HG03565 (cell line): Measurements from ENCODE around the gene PFKP.

Source experiments
- ATAC-seq: cut with Tn5 transposase; IDR thresholded peaks from one replicate; pipeline ENCODE4 v1.9.1; 2021; ENCODE audit warnings: mild to moderate bottlenecking, moderate library complexity; ENCODE audit not compliant: unreplicated experiment

PFKP gene

GRCh38 chr10:3067118-3067858 is at the start of gene PFKP:
TSS of gene PFKP (plus strand) at chr10:3067548. CDS start at chr10:3067596, 48 bp downstream.
- ATAC-seq: peak; percentile 30

- no peak for ATAC-seq
These were observed 49.1 kb upstream of the PFKP start for GRCh38 chr10:3018247-3018646.

- ATAC-seq: no peak
These were observed 47.0 kb upstream of the PFKP start for GRCh38 chr10:3020311-3020710.

- ATAC-seq: no peak
These were observed 46.5 kb upstream of the PFKP start for GRCh38 chr10:3020881-3021280.

GRCh38 chr10:3022027-3022426 is 45.3 kb upstream of the PFKP start:
- ATAC-seq: no peak

- ATAC-seq: no peak
These were observed 43.5 kb upstream of the PFKP start for GRCh38 chr10:3023892-3024291.

GRCh38 chr10:3025026-3025683 is 42.2 kb upstream of the PFKP start:
- ATAC-seq: no peak

- ATAC-seq: no peak
These were observed 39.5 kb upstream of the PFKP start for GRCh38 chr10:3027866-3028265.

GRCh38 chr10:3028441-3028840 is 38.9 kb upstream of the PFKP start:
- ATAC-seq: no peak

GRCh38 chr10:3030765-3031164 is 36.6 kb upstream of the PFKP start:
- ATAC-seq: no peak

- ATAC-seq: no peak
These were observed 35.9 kb upstream of the PFKP start for GRCh38 chr10:3031490-3031889.

GRCh38 chr10:3033925-3034324 is 33.4 kb upstream of the PFKP start:
- ATAC-seq: no peak

- ATAC-seq: no peak
These were observed 32.7 kb upstream of the PFKP start for GRCh38 chr10:3034616-3035015.

- ATAC-seq: peak; percentile 99
These were observed 31.0 kb upstream of the PFKP start for GRCh38 chr10:3036155-3037021.

- ATAC-seq: no peak
These were observed 30.2 kb upstream of the PFKP start for GRCh38 chr10:3037182-3037581.

GRCh38 chr10:3040069-3040468 is 27.3 kb upstream of the PFKP start:
- ATAC-seq: no peak

- no peak for ATAC-seq
These were observed 24.8 kb upstream of the PFKP start for GRCh38 chr10:3042589-3042988.

GRCh38 chr10:3043512-3044368 is 23.6 kb upstream of the PFKP start:
- ATAC-seq: peak; percentile 79

GRCh38 chr10:3045471-3046209 is 21.7 kb upstream of the PFKP start:
- no peak for ATAC-seq

GRCh38 chr10:3046210-3046779 is 21.1 kb upstream of the PFKP start:
- no peak for ATAC-seq
